Stimulated activated CD8-positive, alpha-beta memory T cell treated with anti-CD3 and anti-CD28 coated beads, Interleukin-12 subunit alpha, Interleukin-12 subunit beta, amount 100 ng/mL, for 4 hours (primary cell): Measurements from ENCODE around the gene CREB5.

Source experiments
- DNase-seq: peaks from one replicate; pipeline ENCODE4 v3.0.0-alpha.2; 2020; ENCODE audit warnings: low read depth

CREB5 gene

DNA sequence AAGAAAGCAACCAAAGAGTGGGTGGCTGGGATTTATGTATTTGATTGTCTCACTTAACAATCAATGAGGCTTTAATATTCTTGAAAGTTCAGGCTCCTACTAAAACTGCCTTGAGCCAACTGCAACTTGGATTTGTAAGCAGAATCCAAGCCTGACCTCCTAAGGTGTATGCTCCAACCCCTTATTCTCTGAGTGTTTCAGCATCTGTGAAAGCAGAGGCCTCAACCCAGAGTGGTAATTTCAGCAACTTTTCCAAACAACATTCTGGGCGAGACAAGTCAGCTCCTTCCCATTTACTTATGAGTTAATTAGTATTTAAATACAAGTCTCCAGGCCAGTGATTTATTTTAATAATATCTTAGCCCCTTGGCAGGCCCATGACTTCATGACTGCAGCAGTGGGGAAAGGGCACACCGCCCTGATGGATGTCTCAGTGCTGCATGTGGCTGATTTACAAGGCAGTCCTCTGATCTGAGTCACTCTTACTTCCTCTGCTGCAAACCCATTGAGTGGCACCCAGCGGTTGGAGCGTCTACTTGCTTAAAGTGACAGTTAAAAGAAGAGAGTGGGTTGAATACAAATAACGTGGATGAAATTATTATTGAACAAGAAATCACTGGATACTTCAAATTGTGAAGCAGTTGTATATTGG, 336.7 kb downstream of the CREB5 start:
- no peak for DNase-seq

DNA sequence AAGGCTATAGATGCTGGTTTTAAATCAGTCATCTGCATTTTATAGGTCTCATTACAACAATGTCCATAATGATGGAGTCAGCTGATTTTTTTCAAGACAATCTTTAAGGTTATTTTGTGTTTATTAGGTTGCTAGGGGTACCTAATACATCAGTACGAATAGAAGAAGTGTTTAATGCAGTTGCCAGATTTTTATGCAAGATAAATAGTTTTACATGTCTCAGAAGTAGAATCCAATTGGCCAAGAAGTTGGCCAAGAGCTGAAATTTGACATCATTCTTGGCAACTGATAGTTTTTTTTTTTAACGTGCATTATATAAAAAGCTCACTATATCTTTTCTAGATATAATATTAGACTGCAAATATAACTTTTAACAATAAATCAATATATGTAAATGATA, 337.3 kb downstream of the CREB5 start:
- DNase-seq: no peak

DNA sequence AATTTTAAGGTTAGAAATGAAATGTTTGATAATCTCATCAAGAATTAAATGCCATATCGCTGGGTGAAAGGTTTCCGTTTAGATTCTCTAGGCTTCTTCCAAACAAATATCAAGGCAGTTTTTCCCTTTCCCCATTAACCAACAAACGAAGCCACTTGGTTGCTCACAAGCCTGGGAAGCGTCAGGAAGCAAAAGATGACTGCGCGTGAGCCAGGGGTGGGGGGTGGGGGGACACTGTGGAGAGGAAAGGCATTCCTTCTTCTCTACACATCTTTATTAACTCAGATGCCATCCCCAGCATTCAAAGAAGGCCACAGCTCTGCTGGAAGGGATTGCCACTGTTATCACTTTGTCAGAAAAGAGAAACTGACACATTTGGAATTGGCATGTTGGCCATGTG, 338.7 kb downstream of the CREB5 start:
- no peak for DNase-seq

DNA sequence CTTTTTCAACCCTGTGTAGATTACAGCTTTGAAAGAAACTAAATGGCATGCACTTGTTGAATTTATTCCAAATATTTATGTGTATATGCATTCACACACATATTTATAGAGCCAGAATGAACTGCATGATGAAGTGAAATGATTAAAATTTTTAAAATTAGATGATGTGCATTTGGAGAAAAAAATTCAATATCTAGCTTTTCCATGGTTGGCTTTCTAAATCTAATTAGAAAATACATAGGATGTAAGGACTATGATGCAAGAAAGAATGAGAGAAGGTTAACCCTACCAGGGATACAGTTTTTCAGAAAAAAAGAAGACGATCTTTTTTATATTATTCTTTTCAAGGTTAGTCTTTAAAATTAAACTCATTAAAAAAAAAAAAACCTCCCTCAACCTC, 341.3 kb downstream of the CREB5 start:
- no peak for DNase-seq

DNA sequence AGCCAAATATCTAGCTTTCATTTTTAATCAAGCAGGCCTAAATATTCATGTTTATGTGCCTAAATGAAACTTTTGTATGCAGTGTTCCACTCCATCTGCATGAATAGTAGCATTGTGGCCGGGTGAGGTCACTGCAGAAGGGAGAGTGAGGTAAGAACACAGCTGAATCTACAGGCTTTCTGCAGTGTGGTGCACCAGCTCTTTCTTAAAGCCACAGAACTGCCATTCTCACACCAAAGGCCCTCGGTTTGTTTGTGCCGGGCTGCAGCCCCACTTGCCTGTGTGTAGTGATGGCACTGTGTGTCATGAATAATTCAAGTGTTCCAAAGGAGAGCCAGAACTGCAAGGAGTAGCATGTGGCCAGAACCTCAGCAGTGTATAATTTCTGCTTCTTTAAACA, 341.7 kb downstream of the CREB5 start:
- no peak for DNase-seq

DNA sequence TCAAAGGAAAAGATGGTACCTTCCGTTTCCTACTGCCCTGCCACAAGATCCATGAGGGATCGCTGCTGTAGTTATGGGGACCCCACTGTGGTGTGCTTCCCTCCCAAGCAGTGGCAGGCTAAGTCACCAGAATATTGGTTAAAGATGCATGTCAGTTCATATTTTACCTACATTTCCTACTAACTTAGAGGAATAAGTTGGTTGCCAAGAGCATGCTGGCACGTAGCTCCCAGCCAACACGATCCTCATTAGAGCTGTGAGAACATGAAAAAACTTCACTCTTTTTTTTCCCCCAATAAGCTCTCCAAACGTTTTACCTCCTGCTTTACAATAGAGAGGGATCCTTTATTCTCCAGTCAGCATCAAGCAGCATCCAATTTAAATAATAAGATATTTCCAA, 342.1 kb downstream of the CREB5 start:
- no peak for DNase-seq

DNA sequence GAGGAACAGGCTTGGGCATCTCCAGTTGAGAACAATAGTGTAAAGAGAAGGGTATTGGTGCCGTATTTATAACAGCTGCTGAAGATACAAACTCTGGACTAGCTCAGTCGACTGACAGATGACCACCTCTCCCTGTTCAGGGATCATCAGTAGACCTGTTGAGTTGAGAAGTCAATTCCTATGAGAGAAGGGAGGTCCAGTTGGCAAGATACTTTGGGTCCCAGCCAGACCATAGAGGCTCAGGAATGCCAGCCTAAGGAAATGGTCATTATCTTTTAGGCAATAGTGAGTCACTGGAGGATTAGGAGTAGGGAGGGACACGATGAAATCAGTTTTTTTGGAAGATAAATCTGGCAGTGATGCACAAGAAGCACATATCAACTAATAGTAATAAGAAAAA, 342.9 kb downstream of the CREB5 start:
- no peak for DNase-seq

DNA sequence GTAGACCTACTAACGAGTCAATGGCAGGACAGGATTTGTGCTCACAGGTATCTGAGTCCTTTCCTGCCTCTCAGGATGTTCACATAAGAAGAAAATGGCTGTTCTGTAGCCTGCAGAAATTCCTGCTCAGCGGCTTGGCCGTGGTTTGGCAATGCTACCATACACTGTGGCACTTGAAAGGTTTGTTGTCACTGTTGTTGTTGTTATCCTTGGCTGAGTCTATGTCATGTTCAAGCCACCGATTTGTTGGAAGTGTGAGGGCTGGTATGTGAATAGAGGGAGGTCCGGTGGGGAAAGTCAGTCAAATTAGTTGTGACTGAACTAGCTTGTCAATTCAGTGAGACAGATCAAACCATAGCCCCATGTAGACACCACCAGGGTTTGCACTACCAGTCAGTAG, 345.9 kb downstream of the CREB5 start:
- no peak for DNase-seq

DNA sequence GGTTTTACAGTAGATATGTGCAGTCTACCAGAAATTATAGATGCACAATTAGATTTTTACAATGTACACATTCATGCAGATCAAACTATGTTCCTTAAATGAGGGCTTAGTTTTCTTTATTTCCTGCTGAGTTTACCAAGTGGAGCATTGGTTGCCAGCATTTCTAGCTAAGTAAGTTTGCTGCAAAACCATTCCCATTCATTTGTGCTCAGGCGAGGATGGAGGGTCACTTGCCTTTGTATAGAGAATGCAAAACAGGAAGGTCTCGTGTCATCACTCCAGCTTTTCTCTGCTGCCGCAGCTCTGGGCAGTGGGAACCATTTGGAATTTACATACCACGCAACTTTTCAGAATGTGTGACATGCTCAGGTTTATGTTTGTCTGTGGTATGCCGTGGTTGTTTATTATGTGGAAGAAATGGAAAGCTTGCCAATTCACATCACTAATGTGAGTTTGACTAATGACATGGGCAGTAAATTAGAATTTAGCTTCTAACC, 347.2 kb downstream of the CREB5 start:
- no peak for DNase-seq

DNA sequence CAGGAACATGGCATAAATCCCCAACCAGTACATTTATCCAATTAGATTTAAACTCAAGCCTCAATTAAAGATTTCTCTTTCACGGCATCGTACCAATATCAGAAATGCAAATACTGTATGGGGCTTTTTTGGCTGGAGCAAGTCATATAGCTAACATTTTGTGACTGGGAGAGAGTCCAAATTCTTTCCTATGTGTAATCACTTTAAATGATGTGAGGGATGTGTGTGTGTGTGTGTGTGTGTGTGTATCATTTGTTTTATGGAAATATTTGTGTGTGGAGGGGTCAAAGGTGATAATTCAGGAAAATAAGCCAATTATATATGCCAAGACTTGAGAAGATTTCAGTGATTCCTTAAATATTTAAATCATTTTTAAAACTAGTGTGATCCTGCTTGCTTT, 349.2 kb downstream of the CREB5 start:
- no peak for DNase-seq

DNA sequence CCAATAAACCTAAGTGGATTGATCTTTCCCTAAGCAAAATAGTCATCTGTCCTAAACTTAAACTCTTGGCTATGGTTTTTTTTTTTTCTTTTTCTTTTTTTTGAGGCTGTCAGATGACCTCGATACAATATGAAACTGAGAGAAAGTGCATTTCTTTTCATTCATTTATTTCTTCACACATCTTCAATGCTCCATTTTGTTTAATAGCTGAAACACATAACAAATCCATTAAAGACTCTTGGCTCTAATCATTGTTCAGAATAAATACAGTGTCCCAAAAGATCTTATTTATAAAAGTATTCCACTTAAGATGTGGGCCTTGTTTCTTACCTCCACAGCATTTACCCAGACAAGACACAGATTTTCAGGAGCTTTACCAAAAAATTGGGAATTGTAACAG, 350.3 kb downstream of the CREB5 start:
- DNase-seq: no peak

DNA sequence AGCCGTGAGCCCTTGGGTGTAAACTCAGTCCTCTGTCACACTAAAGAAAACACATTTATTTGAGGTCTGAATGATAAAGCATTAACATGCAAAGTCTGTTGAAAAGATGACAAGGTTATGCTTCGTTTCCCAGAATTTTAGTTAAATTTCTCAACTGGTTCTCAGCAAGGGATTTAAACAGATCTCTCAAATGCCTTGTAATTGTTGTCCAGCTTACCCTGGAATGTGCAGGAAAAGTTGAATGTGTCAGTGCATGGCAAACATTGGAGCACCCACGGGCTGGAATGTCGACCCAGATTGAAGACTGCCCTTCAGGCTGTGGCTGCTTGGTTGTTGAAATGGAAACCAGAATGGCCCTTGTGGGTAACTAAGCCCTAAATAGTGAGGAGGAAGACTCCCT, 354.0 kb downstream of the CREB5 start:
- DNase-seq: no peak

DNA sequence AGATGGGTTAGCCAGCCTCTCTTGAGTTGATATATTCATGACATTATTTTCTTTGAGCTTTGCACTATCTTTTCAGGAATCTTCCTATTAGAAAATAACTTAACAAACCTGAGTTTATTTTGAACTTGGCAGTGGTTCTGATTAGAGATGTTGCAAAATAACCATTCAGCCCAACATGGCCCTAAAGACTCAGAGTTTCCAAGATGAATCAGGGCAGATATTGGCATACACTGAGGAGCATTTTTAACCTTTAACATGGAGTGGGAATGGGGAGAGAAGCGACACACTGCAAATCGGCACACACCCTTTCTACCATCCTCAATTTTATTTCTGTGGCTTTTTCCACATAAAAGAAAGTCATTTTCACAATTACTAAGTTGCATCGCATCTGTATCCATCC, 355.0 kb downstream of the CREB5 start:
- DNase-seq: no peak

DNA sequence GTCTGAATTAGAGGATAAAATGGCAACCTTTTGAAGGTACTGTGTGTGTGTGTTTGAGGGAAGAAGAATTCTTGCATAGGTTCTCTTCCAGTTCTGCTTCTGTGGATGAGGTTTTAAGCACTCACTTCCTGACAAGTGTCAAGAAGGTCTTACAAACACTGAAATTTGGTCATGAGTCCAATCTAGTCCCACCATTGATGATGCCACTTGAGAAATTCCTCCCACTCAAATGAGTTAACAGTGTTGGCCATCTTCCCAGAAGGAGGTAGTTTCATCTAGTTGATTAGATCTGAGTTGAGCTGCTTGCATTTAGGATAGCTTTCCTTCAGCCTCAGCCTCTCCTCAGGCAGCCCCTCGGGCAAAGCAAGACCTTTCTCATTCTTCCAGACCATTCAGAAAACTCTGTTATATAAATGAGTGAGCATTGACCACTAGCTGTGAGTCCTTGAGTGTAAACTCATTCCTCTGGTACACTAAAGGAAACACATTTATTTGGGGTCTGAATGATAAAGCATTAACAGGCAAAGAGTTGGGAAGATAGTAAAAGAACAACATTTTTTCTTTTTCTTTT, 356.3 kb downstream of the CREB5 start:
- DNase-seq: no peak

DNA sequence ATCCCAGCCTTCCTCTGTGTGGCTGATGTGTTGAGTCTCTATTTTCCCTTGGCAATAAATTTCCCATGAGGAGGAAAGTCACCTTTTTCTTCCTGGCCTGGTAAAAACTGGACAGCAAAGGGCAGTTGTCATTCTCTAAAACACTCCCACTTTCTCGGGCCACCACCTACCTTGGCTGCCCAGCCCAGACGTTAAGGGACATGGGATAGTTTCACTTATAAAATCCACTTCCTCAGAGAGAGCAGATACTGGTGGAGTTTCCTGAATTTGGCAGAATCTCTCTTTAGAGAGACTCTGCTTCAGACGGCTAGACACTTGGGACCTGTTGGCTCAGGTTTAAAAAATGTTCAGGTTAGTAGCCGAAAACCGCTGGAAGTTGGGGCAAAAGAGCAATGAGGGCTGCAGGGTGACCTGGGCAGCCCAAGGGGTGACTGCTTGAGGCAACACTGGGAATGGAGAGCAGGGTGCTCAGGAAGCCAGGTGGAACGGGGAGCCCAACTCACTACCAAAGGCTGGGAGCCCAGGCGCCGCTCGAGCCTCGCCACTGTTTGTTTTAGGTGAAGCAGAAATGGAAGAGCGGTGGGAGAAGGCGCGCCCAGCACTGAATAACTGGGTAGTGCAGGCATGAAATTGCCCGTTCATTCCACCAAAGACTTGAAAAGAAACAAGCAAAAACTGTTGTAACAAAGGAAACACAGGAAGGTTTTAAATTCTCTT, 359.7 kb downstream of the CREB5 start:
- DNase-seq: no peak

DNA sequence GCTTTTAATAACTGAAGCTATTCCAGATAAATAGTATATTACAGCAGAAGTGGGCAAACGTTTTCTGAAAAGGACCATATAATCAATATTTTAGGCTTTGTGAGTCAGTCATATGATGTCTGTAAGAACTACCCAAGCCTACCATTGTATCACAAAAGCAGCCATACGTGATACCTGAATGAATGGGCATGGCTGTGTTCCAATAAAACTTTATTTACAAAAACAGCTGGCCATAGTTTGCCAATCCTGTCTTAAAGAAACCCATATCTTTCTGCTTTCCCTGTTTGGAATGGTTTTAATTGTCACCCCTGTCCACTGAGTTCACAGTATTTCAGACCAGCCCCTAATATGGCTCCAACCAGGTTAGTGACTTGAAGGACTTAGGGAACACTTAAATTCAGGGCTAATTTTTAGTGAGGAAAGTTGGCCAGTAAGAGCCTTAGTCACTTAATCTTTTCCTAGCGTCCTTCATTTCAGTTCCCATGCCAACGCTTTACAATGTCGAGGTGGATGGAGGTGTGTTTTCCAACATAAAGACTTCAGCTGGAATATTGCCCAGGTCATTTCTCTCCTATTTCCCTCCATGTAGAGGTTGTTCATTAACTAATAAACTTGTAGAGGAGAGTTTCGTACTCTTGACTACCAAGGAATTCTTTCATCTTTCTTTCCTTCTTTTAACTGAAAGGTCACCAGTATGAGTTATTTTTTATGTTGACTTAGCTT, 361.3 kb downstream of the CREB5 start:
- DNase-seq: no peak

DNA sequence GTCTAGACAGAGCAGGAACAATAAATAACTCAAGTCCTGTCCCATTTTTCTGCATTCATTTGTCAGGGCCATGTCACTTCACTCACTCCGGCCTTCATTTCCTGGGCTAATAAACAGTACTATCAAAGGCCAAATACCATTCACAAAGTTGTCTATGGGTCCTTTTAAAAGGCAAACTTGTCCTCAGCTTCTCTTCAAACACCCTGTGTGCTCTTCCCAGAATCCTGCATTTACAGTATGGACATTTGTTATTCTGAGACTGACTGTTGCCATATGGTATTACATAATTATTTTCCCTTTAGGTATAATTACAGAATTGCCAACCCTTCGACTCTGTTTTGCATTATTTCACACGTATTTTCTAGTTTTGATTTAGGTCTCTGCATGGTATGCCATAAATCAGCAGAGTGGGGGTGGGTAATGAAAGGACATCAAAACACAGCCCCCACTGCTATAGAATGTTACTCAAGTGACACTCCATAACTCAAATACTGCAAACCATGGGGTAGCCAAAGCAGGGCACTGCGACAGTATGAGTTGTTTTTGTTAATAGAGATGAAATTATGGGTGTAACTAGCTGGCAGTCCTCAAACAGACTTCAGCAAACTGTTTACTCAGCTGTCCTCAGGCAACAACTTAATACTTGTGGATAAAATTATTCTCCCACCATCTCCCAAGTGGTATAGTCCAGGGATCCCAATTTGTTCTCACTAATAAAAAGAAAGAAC, 362.1 kb downstream of the CREB5 start:
- no peak for DNase-seq

DNA sequence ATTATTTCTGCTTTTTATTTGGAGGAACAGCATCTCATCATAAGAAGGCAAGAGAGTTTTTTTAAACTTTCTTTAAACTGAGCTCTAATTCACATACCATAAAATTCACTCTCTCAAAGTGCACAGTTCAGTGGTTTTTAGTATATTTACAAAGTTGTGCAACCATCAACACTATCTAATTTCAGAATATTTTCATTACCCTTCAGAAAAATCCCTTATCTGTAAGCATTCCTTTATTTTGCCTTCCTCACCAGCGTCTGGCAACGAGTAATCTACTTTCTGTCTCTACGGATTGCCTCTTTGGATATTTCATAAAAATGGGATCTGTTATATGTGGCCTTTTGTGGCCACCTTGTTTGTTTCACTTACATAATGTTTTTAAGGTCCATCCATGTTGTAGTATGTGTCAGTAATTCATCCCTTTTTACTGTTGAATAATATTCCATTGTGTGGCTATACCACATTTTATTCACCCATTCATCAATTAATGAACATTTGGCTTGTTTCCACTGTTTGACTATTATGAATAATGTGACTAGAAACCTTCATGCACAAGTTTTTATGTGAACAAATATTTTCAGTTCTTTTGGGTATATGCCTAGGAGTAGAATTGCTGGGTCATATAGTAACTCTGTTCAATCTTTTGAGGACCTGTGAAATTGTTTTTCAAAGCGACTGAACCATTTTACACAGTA, 364.3 kb downstream of the CREB5 start:
- DNase-seq: no peak

DNA sequence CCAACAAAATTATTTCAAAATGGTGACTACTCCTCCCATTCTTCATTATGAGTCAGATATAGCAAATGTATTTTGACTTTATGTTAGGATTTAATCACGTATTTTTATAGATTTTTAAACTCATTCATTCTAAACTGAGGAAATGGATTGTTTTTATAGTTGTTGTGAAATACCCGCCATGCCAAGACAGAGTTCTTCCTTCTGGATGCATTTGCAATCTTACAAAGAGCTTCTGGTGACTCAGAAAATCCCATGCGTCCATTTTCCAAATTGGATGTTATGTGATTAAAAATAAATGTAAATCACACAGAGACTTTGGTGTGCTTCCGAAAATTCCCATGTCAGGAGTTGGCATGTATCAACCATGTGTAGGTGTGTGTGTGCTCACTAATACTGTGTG, 366.5 kb downstream of the CREB5 start:
- DNase-seq: no peak

DNA sequence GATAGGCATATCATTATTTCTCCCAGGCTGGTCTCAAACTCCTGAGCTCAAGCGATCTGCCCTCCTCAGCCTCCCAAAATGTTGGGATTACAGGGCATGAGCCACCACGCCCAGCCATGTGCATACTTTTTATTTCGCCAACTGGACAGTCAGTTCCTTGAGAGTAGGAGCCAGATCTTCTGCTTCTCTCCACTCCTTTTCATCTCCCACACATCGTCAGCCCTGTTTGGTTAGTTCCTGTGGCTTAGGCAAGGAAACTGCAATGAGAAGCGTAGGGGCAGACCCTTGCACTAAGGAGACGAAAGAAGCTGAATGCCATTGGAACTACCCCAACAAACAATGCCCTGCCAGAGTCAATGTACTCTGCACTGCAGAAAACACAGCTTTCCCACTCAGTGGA, 367.6 kb downstream of the CREB5 start:
- DNase-seq: no peak

DNA sequence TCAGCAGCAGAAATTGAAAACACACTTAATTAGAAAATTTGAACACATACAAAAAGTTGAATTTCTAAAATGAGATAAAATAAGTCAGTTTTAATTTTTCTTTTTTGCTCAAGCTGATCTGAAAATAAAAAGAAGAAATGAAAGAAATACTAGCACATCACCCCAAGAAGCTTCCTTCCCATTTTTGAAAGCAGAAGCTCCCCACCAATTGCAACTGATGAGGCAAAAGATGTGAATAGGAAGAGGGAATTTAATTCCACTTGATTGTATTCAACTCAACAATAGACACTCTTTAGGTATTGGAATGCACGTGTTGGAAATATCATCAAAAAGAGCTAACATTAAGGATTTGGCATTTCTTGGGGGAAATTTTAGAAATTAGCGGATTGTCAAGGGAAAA, 370.0 kb downstream of the CREB5 start:
- no peak for DNase-seq
